Measurements from ENCODE around the gene COMMD4.

The COMMD4 gene

DNA sequence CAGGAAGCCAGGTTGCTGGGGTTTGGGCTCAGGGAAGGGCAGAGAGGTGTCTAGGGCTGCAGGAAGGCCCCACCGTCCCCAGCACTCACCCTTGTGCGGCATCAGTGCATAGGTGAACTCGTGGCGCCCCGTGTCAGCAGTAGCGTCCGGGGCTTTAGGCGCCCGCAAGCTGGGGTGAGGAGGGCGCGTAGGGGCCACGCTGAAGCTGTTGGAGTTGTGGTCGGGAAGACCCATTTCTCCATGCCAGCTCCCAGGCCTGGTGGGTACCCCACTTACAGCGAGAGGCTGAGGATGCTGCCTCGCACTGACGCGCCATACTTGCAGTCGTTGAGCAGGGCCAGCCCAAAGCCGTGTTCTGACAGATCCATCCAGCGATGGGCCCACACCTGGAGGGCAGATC, 20.7 kb downstream of the COMMD4 start:
- DNase-seq (ENCODE audit: low read depth): no peak

DNA sequence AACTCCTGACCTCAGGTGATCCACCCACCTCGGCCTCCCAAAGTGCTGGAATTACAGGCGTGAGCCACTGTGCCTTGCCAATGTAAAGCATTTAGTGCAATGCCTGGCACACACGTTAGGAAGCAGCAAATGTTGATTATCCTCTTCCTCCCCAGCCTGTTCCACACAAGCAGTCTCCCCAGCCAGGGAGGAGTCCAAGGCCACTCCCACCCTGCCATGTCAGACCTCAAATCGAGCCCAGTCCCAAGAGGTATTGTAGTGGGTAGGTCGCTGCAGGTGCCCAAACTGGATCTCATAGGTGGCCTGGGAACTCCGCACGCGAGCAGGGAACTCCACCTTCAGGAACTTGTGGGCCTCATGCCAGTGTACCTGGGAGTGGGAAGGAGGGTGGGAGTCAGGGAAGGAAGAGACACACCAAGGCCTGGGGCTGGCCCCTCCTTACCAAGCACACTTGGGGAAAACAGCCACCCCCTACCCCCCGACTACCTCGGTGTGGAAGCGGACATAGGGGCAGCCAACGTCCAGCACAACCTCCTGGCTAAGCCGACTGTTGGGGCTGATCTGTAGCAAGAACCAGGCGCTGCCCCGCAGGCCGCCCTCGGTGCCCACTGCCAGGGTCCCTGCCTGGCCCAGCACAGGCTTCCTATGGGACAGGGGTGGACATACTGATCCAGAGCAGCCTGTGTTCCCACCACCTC, 22.3 kb downstream of the COMMD4 start:
- DNase-seq (ENCODE audit: low read depth): no peak

DNA sequence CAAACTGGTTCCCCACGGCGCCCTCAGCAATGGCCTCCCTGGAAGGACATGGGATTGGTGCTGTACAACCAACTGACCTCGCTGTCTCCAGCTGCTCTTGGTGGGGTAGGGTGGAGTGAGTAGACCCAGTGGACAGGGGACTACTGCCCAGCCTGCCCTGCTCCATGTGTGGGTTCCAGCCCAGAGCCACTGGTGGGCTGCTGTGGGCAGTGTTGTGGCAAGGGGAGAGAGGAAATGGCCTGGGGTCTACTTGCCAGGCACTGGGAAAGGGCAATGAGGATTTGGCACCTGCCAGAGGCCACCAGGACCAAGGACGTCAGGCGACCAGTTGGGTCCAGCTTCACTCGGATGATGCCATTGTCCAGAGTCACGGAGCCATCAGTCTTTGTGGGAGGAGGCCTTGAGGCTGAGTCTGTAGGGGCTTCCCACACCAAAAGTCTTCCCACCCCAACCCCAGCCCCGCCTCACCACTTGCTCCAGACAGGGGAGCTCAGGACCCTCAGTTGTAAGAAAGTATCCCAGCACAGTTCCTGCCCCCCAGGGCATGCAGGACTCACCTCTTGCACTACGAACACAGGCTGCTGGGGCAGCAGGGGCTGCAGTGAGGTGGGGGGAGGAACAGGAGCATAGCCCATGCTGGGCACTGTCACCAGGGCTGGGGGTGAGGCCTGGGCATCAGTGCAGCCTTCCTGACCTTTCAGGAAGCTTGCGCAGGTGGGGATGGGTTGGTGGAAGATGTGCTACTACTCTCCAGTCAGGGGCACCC, 23.1 kb downstream of the COMMD4 start:
- DNase-seq (ENCODE audit: low read depth): no peak

DNA sequence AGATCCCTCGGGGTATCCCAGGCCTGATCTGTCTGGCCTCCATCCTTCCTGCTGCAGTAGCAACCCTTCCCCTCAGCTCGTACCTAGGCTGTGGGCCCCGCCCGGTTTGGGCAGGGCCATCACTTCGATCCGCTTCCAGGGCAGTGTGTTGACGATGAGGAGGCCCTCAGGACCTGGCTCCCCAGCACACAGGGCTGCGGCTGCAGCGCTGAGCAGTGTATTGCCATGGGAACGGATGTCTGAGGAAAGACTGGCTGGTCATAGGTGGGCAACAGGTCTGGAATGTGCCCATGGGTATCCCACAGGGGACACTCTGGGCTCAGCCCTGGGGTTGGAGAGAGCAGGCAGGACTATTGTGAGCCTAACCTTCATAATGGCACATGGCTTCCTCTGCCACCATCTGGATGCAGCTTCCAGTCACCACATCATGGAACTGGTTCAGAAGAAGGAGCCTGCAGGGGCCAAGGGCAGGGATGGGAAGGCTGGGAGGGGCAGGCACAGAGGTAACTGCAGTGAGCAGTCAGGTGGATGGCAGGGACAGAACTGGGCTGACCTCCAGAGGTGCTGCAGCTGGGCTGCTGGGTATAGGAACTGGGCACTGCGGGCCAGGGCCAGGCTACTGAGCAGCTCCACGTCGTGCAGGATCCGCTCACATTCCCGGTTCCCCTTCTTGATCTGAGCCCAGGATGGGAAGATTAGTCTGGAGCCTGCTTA, 23.8 kb downstream of the COMMD4 start:
- no peak for DNase-seq (ENCODE audit: low read depth)

DNA sequence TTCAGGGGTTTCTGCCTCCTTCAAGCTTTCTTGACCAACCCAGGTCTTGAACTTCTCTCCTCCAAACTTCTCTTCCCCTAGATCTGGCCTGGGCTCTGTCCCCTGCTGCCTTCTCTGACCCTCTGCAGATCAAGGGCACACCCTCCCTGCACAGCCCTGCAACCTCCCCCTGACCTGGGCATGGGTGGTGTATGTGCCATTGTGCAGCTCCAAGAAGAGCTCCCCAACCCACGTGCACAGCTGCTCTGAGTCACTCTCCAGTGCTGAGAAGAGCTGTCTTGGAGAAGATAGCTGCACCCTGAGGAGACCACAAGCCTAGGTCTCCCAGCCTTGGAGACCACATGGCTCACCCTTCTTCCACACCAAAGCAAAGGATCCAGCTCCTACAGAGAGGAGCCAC, 24.5 kb downstream of the COMMD4 start:
- no peak for DNase-seq (ENCODE audit: low read depth)

- DNase-seq (ENCODE audit: low read depth): no peak
Measured at GRCh38 chr15:75360856-75361255, 25.0 kb downstream of the COMMD4 start.

GRCh38 chr15:75361361-75361988, 25.6 kb downstream of the COMMD4 start:
- DNase-seq (ENCODE audit: low read depth): no peak

GRCh38 chr15:75361989-75362641, 26.3 kb downstream of the COMMD4 start:
- no peak for DNase-seq (ENCODE audit: low read depth)

DNA sequence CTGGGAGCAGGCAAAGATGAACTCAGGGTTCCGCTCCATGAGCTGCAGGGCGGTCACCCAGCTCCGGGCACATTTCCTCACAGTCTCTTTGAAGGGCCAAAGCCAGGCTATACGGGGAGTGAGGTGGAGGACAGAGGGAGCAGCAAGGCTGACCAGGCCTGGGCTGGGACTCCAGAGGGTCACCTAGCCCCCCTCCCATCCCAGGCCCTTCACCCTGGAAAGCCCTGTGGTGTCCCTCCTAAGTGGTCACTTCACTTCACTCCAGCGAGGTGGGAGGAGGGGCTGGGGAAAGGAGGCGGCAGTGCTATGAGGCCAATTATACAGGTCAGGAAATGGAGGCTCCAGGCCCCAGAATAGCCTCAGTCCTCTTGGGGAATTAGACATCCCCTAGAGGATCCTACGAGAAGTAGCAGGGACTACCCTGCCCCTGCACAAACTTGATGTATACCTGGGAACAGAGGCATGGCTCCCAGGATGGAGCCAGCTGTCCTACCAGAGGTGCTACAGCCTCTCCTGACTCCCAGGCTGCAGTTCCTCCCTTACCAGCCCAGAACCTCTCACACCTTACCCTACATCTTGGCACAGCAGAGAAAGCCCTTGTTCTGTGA, 26.9 kb downstream of the COMMD4 start:
- no peak for DNase-seq (ENCODE audit: low read depth)

GRCh38 chr15:75363786-75364185, 27.9 kb downstream of the COMMD4 start:
- no peak for DNase-seq (ENCODE audit: low read depth)

DNA sequence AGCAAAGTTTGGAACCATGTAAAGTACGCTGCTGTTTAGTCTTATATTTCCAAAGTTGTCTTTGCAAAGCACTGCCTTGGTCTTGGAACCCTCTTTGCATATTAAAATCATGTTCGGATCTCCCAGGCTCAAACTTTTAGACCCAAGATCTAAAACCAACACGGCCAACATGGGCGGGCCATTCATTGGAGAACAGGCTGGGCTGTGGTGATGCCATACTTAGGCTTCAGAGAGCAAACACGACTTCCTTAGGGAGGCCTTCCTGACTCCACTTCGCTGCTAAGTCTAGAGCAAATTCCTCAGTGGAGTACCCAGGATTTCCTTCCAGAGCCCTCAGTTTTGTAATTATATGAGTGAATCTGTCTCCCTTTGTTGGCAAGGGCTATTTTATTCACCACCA, 29.0 kb downstream of the COMMD4 start:
- DNase-seq (ENCODE audit: low read depth): no peak

- no peak for DNase-seq (ENCODE audit: low read depth)
Measured at GRCh38 chr15:75366163-75366562, 30.3 kb downstream of the COMMD4 start.

DNA sequence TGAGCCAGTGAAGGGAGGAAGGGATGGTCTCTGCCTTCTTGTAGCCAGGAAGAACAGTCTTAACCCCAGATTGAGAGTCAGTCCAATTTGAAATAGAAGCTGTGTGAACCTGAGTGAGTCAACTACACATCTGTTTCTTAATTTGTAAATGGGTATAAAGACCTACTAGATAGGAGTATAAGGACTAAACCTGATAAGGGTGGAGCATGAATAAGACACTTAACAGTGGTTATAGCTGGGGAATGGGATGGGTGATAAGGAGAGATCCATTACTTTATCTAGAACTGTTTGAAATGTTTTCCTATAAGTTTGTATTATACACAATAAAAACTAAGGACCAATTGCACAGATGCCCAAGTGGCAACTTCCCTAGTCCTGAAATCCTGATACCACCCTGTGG, 31.1 kb downstream of the COMMD4 start:
- DNase-seq (ENCODE audit: low read depth): no peak

DNA sequence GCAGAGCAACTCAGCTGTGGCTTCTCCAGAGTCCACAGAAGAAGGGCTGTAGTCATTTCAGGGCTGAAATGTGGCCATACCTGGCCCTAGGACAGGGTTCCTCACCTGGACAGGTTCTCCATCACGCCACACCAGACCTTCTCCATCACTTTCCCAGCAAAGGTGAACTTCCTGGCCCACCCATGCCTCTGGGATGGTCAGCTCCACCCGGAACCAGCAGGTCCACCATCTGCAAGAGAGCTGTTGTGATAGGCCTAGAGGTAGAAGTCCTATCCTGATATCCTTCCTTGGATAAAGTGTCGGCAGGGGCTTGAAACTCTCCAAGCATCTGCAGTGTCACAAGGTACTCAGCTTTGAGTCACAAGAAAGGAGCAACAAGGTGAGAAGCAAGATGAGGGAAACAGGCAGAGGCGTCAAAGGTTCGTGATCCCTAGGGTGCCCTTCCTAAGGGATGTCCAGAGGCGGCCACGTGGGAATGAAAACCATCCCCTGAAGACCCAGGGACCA, 31.6 kb downstream of the COMMD4 start:
- no peak for DNase-seq (ENCODE audit: low read depth)

GRCh38 chr15:75367913-75368688, 32.2 kb downstream of the COMMD4 start, which contains the start of gene MAN2C1:
Gene MAN2C1 (minus strand): TSS chr15:75368607. CDS start chr15:75368583, 24 bp downstream.
- peak; percentile 98 for DNase-seq (ENCODE audit: low read depth)

DNA sequence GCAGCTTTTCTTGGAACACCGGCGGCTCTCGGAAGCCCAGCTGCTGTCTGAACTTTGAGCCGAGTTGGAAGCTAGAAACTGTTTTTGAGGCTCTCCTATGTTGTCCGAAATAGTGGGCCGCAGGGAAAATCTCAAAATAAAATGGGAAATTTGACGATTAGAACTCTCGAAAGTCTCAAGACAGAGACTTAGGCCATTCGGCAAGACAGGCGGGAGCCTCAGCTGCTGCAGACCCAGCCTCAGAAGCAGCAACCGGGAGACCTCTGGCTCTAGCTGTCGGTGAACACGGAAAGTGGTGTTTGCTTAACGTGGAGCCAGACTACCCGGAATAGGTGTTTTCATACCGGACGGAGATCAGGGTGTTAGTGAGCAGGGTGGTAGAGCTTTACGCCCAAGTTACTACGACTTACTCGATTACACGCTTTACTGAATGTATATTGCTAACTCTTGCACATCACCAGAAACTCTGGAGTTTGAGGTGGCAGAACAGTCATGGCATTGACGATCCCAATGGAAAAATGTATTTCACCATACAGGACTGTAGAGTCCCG, 32.9 kb downstream of the COMMD4 start:
- DNase-seq (ENCODE audit: low read depth): peak; percentile 34

GRCh38 chr15:75369897-75370581, 34.2 kb downstream of the COMMD4 start:
- no peak for DNase-seq (ENCODE audit: low read depth)

GRCh38 chr15:75371486-75371885, 35.6 kb downstream of the COMMD4 start:
- no peak for DNase-seq (ENCODE audit: low read depth)

DNA sequence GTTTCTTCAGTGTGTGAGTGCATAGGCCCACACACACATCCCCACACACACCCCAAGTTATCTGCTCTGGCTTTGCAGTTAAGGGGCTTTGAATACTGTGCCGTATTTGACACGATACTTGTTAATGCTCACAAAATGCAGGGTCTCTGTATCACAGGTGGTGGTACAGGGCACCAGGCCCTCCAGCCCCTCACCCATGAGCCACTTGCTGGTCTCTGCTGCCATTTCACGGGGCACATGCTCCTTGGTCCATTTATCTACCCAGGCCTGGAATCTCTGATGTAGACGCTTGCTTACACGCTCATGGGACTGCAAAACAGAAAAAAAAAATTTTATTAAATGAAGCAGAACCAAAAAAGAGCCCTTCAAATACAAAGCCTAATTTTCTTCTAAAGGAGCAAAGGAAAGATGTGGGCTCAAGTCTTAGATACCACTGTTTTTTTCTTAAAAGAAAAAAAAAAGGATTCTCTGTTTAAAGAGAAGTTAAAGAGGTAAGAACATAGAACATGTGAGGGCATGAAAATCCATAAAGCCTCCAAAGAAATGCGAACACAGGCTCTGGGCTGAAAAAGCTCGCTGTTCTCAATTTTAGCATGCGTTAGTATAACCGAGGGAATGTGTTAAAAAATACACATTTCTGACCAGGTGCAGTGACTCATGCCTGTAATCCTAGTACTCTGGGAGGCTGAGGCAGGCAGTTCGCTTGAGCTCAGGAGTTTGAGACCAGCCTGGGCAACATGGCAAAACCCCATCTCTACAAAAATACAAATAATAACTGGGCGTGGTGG, 36.2 kb downstream of the COMMD4 start:
- DNase-seq (ENCODE audit: low read depth): no peak

Data from ELR (cell line).